ENCODE data around the gene THNSL1. TPM values are rescaled to one million over a fixed set of nuclear protein-coding genes. Genes with fewer than 3 reads are reported as not detected.

The THNSL1 gene
- total RNA-seq, 2 experiments from 2014 or later: 2.2 to 2.4 TPM

DNA sequence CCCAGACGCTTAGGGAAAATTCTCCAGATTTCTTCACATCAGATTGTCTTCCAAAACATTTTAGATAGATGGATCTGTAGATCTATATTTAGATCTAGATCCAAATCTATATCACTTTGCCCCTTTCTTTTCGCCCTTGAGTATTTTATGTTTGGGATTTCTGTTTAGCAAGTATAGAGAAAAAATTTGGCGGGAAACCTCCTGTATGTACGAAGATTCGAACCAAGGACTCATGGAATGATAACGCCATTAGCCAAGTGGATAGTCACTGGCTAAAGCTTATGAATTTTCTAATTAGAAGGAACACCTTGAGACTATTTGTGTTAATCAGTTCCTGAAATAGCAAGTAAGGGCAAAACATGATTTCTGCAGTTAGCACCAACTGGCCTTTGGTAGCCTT is 1.2 kb downstream of the THNSL1 start:
- CTCF ChIA-PET: no interaction called here
- no peak overlapping the region for H3K27ac Mint-ChIP-seq
- H3K9me3 Mint-ChIP-seq: no peaks in the 10 kb centered on the region
- H3K4me3 Mint-ChIP-seq: peak overlapping the region; percentile 78
- H3K36me3 Mint-ChIP-seq (ENCODE audit: low read depth): no peaks in the 10 kb centered on the region
- DNase-seq: no peak
- peaks cover 24% of the 10 kb centered on the region for H3K4me1 Mint-ChIP-seq
- POLR2A ChIA-PET: no interaction called here
- no peaks in the 10 kb centered on the region for H3K27me3 Mint-ChIP-seq

DNA sequence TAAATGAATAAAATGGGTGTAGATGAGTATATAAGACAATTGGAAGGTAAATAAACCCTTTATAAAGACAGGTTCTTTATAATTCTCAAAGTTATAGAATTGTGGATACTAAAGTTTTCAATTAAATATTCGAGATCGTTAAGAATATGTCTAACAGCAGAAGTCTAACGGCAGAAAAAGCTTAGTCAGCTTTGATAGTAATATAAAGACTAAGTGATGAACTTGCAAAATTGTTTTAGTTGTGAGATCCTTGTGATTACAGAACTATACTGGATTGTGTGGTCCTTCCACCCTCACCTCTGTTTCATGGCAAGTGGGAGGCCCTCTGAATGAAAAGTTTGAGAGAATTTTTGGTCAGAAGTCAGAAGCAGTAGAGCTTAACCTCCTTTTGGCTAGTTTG is 2.3 kb downstream of the THNSL1 start:
- Mint-ChIP-seq H3K4me1 (peaks cover 24% of the 10 kb centered on the region), H3K36me3 (ENCODE audit: low read depth) (no peaks in the 10 kb centered on the region), H3K27me3 (no peaks in the 10 kb centered on the region), H3K27ac (no peak overlapping the region), H3K4me3 (no peak overlapping the region), H3K9me3 (no peaks in the 10 kb centered on the region)
- ChIA-PET CTCF (no interaction called here), POLR2A (no interaction called here)
- DNase-seq: no peak

DNA sequence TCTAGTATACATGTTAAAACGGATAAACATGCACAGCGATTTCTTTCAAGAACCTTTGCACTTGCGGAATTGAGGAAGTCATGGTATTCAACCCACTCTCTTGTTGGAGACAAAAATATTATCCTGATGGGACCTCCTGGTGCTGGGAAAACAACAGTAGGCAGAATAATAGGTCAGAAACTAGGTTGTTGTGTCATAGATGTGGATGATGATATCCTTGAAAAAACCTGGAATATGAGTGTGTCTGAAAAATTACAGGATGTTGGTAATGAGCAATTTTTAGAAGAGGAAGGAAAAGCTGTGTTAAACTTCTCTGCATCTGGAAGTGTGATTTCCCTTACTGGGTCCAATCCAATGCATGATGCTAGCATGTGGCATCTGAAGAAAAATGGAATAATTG is 6.9 kb downstream of the THNSL1 start:
- Mint-ChIP-seq H3K27me3 (no peaks in the 10 kb centered on the region), H3K4me3 (no peak overlapping the region), H3K9me3 (no peaks in the 10 kb centered on the region), H3K4me1 (peaks cover 2% of the 10 kb centered on the region), H3K27ac (no peak overlapping the region), H3K36me3 (ENCODE audit: low read depth) (no peaks in the 10 kb centered on the region)
- ChIA-PET POLR2A (no interaction called here), CTCF (no interaction called here)
- no peak for DNase-seq

DNA sequence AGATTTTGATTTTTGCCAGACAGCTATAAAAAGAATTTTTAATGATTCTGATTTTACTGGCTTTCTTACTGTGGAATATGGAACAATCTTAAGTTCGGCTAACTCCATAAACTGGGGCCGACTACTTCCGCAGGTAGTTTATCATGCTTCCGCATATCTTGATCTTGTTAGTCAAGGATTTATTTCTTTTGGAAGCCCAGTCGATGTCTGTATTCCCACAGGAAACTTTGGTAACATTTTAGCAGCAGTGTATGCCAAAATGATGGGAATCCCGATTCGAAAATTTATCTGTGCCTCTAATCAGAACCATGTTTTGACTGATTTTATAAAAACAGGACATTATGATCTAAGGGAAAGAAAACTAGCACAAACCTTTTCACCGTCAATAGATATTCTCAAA is 8.1 kb downstream of the THNSL1 start:
- Mint-ChIP-seq H3K4me3 (no peak overlapping the region), H3K27ac (no peak overlapping the region), H3K4me1 (no peaks in the 10 kb centered on the region), H3K9me3 (no peaks in the 10 kb centered on the region), H3K27me3 (no peaks in the 10 kb centered on the region), H3K36me3 (ENCODE audit: low read depth) (no peaks in the 10 kb centered on the region)
- ChIA-PET POLR2A (interaction anchor here (1.1 kb wide), 1 partner anchor 300 kb away, joined by 3 read pairs; no protein-coding TSS in a partner anchor), CTCF (no interaction called here)
- no peak for DNase-seq

DNA sequence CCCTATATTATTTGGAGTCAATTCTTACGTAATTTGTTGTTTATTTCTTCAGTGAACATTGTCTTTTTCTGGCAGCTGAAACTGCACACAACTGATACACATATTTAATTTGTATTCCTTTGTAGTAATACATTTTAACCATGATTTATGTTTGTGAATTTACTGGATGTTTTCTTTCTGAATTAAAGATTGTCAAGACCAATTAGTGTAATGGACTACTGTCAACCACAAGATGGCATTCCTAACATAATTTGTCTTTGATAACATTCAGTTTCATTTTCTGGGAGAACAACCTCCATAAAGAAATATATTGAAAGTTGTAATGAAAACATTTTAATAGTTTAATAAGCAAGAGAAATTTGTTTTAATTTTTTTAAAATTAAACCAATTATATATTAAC is 10.1 kb downstream of the THNSL1 start:
- CTCF ChIA-PET: no interaction called here
- POLR2A ChIA-PET: no interaction called here
- H3K4me1 Mint-ChIP-seq: no peaks in the 10 kb centered on the region
- H3K27ac Mint-ChIP-seq: no peak overlapping the region
- H3K27me3 Mint-ChIP-seq: no peaks in the 10 kb centered on the region
- no peaks in the 10 kb centered on the region for H3K36me3 Mint-ChIP-seq (ENCODE audit: low read depth)
- no peak overlapping the region for H3K4me3 Mint-ChIP-seq
- DNase-seq: no peak
- no peaks in the 10 kb centered on the region for H3K9me3 Mint-ChIP-seq

DNA sequence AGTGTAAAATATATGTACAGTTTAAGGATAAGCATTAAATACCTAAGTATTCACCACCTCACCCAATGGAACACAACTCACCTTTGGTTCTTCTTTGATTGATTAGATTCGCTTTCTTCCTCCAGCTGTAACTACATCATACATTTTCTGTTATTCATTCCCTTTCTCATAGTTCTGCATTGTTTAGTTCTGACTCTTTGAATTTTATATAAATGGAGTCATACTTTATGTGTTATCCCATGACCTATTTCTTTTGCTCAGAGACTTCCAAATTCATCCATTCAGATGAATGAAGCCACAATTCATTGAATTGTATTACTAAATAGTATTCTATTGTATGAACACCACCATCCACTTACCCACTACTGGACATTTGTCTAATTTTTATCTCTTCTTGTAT is 12.3 kb downstream of the THNSL1 start:
- no peaks in the 10 kb centered on the region for H3K27me3 Mint-ChIP-seq
- H3K4me3 Mint-ChIP-seq: no peak overlapping the region
- H3K27ac Mint-ChIP-seq: no peak overlapping the region
- no peaks in the 10 kb centered on the region for H3K9me3 Mint-ChIP-seq
- H3K36me3 Mint-ChIP-seq (ENCODE audit: low read depth): no peaks in the 10 kb centered on the region
- ChIA-PET POLR2A (no interaction called here), CTCF (no interaction called here)
- no peak for DNase-seq
- H3K4me1 Mint-ChIP-seq: no peaks in the 10 kb centered on the region

DNA sequence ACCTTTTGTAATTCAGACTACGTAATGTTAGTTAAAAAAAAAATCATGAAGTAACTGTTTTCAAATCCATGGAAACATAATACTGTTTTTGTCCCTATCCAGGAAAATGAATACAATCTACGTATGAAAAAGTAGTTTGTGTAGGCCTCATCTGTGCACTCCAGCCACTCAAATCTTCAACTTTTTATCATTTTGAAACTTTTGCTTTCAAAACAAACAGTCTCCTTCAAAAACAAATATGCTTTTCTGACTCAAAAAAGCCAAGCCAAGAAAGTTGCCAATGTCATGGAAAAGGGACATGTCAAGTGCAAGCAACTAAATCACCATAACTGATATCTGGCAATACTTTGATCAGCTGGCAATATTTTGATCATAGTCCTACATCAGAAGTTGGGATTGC is 13.1 kb downstream of the THNSL1 start:
- H3K36me3 Mint-ChIP-seq (ENCODE audit: low read depth): no peaks in the 10 kb centered on the region
- no peak for DNase-seq
- no peaks in the 10 kb centered on the region for H3K9me3 Mint-ChIP-seq
- CTCF ChIA-PET: no interaction called here
- H3K27me3 Mint-ChIP-seq: peaks cover 2% of the 10 kb centered on the region
- H3K27ac Mint-ChIP-seq: no peak overlapping the region
- no peak overlapping the region for H3K4me3 Mint-ChIP-seq
- H3K4me1 Mint-ChIP-seq: no peaks in the 10 kb centered on the region
- POLR2A ChIA-PET: no interaction called here

DNA sequence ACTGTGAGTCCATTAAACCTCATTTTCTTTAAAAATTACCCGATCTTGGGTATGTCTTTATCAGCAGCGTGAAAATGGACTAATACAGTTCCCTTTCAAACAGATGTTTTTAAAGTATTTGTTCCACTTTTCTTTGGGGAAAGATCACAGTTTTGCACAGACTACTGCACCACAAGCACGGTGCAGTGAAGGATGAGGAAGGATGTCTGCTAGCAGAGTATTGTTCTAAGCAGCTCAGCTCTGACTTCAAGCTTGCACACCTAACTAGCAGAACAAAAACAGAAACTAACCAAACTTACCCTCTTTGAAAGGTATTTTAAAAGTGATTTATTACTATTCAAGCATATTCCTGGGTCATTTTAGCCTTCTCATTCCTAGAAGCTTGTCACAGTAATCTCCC is 20.0 kb downstream of the THNSL1 start:
- Mint-ChIP-seq H3K27me3 (peaks cover 27% of the 10 kb centered on the region), H3K9me3 (no peaks in the 10 kb centered on the region), H3K36me3 (ENCODE audit: low read depth) (no peaks in the 10 kb centered on the region), H3K4me1 (no peaks in the 10 kb centered on the region), H3K27ac (no peak overlapping the region), H3K4me3 (no peak overlapping the region)
- POLR2A ChIA-PET: no interaction called here
- CTCF ChIA-PET: no interaction called here
- no peak for DNase-seq

DNA sequence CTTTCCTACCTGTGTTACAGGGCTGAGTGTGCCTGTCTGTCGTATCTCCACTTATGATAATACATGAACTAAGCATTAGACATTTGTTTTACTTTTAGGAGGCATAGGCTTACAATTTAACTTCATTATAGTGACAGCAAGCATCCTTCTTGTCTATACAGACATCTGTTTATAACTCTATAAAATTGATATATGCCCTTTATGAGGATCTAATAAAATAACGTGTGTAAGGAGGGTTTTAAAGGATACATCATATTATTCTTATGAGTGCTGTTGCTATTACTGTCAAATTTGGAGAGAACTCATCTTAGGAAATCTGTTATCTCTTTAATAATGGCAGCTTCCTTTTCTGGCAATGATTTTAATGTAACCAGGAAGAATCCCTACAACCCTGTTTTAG is 21.9 kb downstream of the THNSL1 start:
- CTCF ChIA-PET: no interaction called here
- Mint-ChIP-seq H3K27me3 (peaks cover 27% of the 10 kb centered on the region), H3K4me1 (no peaks in the 10 kb centered on the region), H3K27ac (no peak overlapping the region), H3K36me3 (ENCODE audit: low read depth) (no peaks in the 10 kb centered on the region), H3K9me3 (no peaks in the 10 kb centered on the region), H3K4me3 (no peak overlapping the region)
- POLR2A ChIA-PET: no interaction called here
- DNase-seq: no peak

DNA sequence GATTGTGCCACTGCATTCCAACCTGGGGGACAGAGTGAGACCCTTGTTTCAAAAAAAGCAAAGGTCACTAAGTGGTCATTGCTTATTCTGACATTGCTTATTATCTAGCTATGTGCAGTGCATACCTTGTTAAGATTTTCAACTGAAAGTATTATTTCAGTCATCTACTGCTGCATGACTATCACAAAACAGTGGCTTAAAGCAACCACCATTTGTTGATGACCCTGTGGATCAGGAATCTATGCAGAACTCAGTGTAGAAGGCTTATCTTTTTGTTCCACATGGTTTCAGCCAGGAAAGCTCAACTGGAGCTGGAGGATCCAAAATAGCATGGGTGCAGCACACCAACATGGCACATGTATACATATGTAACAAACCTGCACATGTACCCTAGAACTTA is 23.1 kb downstream of the THNSL1 start:
- Mint-ChIP-seq H3K27me3 (peaks cover 26% of the 10 kb centered on the region), H3K4me3 (no peak overlapping the region), H3K9me3 (no peaks in the 10 kb centered on the region), H3K36me3 (ENCODE audit: low read depth) (no peaks in the 10 kb centered on the region), H3K4me1 (no peaks in the 10 kb centered on the region), H3K27ac (no peak overlapping the region)
- ChIA-PET CTCF (interaction anchor here (0.7 kb wide), 1 partner anchor 193 kb away, joined by 3 read pairs; no protein-coding TSS in a partner anchor), POLR2A (no interaction called here)
- no peak for DNase-seq

DNA sequence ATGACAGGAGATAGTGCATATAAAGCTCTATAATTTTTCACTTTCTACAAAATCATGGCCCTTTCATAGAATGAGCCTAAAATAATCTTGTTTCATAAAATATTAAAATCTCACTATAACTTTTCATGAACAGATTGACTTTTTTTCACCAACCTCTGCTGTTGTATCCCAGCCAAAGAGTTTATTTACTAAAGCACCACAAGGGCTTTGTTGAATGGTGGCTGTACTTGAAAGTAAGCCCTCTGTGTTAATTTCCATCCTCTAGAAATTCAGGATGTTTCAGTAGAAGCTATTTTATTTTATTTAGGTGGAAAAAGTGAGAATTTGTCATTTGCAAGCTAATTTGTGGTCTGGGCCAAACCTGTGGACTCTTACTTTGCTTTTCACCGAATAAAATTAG is 30.2 kb downstream of the THNSL1 start:
- H3K4me3 Mint-ChIP-seq: no peak overlapping the region
- H3K27me3 Mint-ChIP-seq: peaks cover 24% of the 10 kb centered on the region
- H3K4me1 Mint-ChIP-seq: no peaks in the 10 kb centered on the region
- no peak overlapping the region for H3K27ac Mint-ChIP-seq
- ChIA-PET POLR2A (no interaction called here), CTCF (no interaction called here)
- no peak for DNase-seq
- H3K36me3 Mint-ChIP-seq (ENCODE audit: low read depth): no peaks in the 10 kb centered on the region
- H3K9me3 Mint-ChIP-seq: no peaks in the 10 kb centered on the region

DNA sequence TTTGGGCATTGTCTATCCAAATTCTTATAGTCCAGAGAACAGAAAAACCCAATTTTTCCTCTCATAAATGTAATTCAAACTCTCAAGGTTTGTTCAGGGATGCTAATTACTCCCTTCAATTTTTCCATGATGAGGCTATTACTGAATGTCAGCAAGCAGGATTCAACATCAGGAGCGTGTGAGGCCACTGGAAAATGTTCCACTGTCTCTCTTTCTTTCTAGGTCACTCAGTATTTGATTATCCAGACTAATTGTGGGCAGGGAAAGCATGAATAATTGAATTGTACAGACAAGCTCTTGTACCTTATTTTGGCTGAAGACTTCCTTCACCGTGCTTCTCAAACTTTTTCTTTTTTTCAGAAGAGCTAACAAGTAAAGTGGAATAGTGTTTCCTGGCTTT is 30.7 kb downstream of the THNSL1 start:
- H3K4me3 Mint-ChIP-seq: no peak overlapping the region
- H3K4me1 Mint-ChIP-seq: no peaks in the 10 kb centered on the region
- ChIA-PET CTCF (no interaction called here), POLR2A (no interaction called here)
- H3K27ac Mint-ChIP-seq: no peak overlapping the region
- H3K36me3 Mint-ChIP-seq (ENCODE audit: low read depth): no peaks in the 10 kb centered on the region
- H3K27me3 Mint-ChIP-seq: peaks cover 24% of the 10 kb centered on the region
- no peak for DNase-seq
- H3K9me3 Mint-ChIP-seq: no peaks in the 10 kb centered on the region

DNA sequence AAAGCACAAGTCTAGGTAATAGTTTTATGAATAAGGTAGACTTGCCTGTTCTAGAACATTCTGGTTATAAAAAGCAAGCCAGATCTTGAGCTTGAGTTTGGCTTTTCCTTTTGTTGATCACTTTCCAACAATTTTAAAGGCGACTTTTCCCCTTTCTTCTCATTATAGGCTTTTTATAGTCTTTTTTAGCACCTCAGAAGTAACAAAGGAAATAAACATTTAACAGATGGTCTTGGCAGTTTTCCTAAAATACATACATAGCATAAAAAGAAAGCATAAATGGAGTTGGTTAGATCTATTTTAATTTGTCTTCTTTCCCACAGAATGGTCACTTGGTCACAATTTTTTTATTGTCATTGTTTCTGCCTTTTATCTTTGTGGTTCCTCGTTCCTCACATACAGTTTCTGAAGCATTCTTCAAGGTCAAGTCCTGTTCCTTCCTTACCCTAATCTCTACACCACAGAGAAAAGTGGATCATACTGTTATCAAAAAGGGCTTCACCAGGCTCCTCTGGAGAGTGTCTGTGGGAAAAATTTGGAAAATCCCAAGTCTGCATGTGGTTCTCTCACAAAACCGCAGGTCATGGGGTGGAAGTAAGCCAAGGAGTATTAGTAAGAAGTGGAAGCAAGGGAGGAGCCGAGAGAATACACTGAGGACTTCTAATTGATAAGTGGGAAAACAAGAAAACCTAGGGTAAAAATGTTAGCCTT is 31.3 kb downstream of the THNSL1 start:
- Mint-ChIP-seq H3K36me3 (ENCODE audit: low read depth) (no peaks in the 10 kb centered on the region), H3K27me3 (peaks cover 24% of the 10 kb centered on the region), H3K27ac (no peak overlapping the region), H3K4me3 (no peak overlapping the region), H3K9me3 (no peaks in the 10 kb centered on the region), H3K4me1 (no peaks in the 10 kb centered on the region)
- POLR2A ChIA-PET: no interaction called here
- no peak for DNase-seq
- CTCF ChIA-PET: no interaction called here

DNA sequence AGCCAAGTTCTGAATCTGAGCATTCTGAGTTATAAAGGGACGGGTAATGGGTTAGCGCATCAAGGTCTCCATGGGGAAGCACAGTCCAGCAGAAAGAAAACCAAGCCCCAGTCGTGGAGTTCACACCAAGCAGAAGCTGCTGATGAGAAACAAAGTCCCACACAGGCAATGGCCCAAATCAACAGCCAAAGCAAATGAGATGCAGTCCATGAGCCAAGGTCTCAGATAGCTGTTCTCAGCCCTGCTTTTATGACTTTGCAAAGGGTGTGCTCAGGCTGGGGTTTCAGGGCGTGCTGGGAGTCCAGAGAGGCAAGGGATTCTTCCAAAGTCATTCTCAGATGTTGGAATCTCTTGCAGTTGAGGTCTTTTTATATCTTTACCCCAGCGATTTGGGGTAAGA is 32.0 kb downstream of the THNSL1 start:
- H3K9me3 Mint-ChIP-seq: no peaks in the 10 kb centered on the region
- H3K4me3 Mint-ChIP-seq: no peak overlapping the region
- no peak for DNase-seq
- ChIA-PET CTCF (no interaction called here), POLR2A (no interaction called here)
- no peaks in the 10 kb centered on the region for H3K4me1 Mint-ChIP-seq
- peaks cover 24% of the 10 kb centered on the region for H3K27me3 Mint-ChIP-seq
- no peak overlapping the region for H3K27ac Mint-ChIP-seq
- H3K36me3 Mint-ChIP-seq (ENCODE audit: low read depth): no peaks in the 10 kb centered on the region

DNA sequence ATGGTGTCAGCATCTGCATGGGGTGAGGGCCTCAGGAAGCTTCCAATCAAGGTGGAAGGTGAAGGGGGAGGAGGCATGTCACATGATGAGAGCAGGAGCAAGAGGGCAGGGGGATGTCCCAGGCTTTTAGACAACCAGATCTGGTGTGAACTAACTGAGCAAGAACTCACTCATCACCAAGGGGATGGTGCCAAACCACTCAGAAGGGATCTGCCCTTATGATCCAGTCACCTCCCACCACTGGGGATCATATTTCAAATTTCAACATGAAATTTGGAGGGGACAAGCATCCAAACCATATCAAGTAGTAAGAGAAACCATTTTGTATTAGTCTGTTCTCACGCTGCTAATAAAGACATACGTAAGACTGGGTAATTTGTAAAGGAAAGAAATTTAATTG is 33.6 kb downstream of the THNSL1 start:
- Mint-ChIP-seq H3K4me3 (no peak overlapping the region), H3K27ac (no peak overlapping the region), H3K36me3 (ENCODE audit: low read depth) (no peaks in the 10 kb centered on the region), H3K9me3 (no peaks in the 10 kb centered on the region), H3K27me3 (peaks cover 19% of the 10 kb centered on the region), H3K4me1 (no peaks in the 10 kb centered on the region)
- POLR2A ChIA-PET: no interaction called here
- CTCF ChIA-PET: no interaction called here
- DNase-seq: no peak

Data from activated CD4-positive, alpha-beta memory T cell treated with anti-CD3 and anti-CD28 coated beads, Interleukin-2, amount 10 ng/mL, durations not matched to agents 7 days and 5 days (primary cell).